Measurements from ENCODE around the gene OR2C1.

Gene OR2C1

GRCh38 chr16:3355589-3355988, at the start of gene OR2C1:
OR2C1 (plus strand) TSS chr16:3355889; CDS start chr16:3355941, 52 bp downstream.
- in situ Hi-C loops (cut with MboI; ENCODE audit: low sequenced_read_pairs): no loop called here

- in situ Hi-C loops (cut with MboI; ENCODE audit: low sequenced_read_pairs): no loop called here
These were observed 49.6 kb upstream of the OR2C1 start for GRCh38 chr16:3306078-3306477.

GRCh38 chr16:3311496-3311895, 44.2 kb upstream of the OR2C1 start:
- in situ Hi-C loops (cut with MboI; ENCODE audit: low sequenced_read_pairs): no loop called here

- in situ Hi-C loops (cut with MboI; ENCODE audit: low sequenced_read_pairs): no loop called here
These were observed 38.2 kb upstream of the OR2C1 start for GRCh38 chr16:3317315-3317999.

GRCh38 chr16:3321816-3322215, 33.9 kb upstream of the OR2C1 start:
- in situ Hi-C loops (cut with MboI; ENCODE audit: low sequenced_read_pairs): no loop called here

DNA sequence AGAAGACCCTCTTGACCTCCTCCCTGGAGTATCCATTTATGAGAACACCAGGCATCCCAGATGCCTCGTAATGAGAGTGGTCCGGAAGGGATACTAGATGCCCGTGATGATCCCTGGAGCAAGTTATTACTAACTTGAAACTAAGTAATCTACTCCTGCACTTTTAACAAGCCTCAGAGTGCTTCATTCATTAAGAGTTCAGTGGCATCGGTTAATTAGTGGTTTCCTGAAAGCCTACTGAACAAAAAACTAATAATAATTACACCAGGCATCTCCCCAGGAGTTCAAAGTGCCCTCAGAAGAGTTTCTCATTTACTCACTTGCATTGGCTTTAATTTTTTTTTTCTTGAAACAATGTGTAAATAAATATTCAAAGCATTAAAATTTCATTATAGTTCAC, 28.2 kb upstream of the OR2C1 start:
- in situ Hi-C loops (cut with MboI; ENCODE audit: low sequenced_read_pairs): no loop called here

DNA sequence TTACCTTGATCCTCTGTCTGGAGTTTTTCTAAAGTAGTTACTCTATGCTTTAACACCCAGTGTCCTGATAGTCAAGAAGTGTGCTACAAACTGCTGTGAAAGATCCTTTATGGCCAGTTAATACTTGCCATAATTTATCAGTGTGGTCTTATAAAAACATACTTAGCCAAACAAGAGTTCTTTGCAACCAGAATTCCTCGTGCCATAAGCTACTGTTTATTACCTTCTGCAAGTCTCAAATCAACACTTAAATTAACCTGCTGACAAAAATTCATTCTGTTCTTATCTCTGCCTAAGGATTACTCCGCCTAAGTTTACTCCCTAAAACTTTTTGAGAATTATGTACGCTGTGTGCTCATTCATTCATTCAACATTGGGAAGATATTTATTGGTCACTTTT, 27.6 kb upstream of the OR2C1 start:
- in situ Hi-C loops (cut with MboI; ENCODE audit: low sequenced_read_pairs): no loop called here

GRCh38 chr16:3328643-3329042, 27.0 kb upstream of the OR2C1 start:
- in situ Hi-C loops (cut with MboI; ENCODE audit: low sequenced_read_pairs): no loop called here

DNA sequence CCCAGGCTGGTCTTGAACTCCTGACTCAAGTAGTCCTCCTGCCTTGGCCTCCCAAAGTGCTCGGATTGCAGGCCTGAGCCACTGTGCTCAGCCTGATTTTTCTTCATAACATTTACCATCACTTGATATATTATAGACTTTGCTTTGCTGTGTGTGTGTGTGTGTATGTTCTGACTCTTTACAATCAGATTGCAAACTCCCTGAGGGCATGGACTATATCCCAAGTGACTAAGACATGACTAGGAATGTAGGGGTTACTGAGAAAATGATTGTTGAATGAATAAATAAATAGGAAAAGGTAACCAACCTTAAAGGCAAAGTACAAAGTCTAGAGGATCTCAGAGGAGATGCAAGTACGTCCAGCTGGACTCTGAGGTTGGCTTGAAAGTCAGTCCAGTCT, 9.6 kb upstream of the OR2C1 start:
- in situ Hi-C loops (cut with MboI; ENCODE audit: low sequenced_read_pairs): no loop called here

GRCh38 chr16:3347586-3347985, 8.1 kb upstream of the OR2C1 start:
- in situ Hi-C loops (cut with MboI; ENCODE audit: low sequenced_read_pairs): no loop called here

DNA sequence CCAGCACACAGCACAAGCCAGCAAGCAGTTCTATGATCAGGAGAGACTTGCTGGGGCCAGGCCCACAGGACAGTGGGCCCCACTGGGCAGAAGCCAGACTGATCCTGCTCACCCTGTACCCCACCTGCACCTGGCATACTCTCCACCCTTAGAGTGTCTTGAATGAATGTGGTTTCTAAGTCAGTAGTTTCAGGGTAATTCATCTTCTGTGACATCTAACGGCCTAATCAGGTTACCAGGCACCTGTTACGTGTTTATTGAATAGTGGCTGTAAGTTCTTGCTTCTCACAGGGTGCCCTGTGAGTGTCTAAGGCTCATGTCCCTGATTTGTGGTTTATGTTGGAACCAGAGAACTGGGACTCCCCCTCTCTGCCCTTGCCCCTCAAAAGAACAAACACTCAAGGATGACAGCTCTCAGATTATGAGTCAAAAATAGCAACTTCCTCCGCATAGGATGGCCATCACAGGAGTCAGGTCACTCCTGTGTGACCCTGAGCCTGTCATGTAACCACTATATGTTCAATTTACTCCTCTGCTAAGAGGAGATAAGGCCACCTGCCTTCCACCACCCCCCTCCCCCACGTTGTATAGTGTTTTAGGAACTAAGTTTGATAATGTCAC, 7.0 kb upstream of the OR2C1 start:
- in situ Hi-C loops (cut with MboI; ENCODE audit: low sequenced_read_pairs): no loop called here

DNA sequence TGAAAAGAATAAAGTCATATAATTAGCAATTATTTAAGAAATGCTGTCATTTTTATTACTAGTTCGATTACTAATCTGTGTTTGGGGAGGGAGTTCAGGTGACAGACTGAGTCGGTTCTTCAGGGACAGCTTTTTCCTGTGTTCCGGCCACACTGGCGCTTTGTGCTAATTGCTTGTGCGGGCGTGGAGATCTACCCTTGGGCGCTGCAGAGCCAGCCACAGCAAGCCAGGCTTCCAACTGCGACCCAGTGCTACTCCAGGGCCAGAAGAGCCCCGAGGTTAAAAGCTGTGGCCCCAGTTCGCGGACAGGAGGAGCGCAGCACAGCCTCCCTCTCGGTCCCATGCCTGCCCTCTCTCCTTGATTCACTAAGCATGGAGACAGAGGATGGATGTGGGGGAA, 6.5 kb upstream of the OR2C1 start:
- in situ Hi-C loops (cut with MboI; ENCODE audit: low sequenced_read_pairs): no loop called here

- in situ Hi-C loops (cut with MboI; ENCODE audit: low sequenced_read_pairs): no loop called here
These were observed 429 bp downstream of the OR2C1 start for GRCh38 chr16:3356118-3356517.

DNA sequence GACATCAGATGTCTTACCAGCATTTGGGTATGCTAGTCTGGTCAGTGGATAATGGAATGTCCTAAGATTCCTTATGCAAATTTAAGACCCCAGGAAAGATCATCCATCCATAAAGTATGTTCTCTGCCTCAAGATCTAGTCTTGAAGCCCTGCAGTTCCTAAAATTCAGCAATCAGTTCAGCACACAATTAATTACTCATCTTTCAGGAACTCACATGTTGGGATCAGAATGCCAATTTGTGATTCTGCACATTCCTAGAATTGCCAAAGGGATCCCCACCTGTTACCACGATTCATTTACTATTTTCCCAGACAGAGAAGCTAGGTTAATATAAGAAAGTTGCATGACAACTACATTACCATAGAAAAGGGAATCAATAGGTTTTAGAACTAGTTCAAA, 3.2 kb downstream of the OR2C1 start:
- in situ Hi-C loops (cut with MboI; ENCODE audit: low sequenced_read_pairs): no loop called here

DNA sequence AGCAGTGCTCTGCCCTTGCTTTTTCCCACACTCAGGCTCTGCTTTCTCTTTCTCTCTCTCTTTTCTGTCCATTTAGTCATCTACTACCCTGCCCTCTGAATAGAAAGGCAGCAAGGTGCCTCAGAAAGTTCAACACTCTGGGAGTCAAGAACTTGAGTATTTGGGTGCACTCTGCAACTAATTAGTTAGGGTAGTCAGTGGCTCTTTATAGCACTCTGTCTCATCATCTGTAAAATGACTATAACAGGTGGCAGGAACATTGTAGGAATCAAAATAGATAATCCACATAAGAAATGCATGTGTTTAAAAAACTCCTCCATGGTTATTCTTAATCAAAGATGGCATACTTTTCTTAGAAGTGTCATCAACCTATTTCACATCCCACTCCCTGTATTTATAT, 7.2 kb downstream of the OR2C1 start:
- in situ Hi-C loops (cut with MboI; ENCODE audit: low sequenced_read_pairs): no loop called here

DNA sequence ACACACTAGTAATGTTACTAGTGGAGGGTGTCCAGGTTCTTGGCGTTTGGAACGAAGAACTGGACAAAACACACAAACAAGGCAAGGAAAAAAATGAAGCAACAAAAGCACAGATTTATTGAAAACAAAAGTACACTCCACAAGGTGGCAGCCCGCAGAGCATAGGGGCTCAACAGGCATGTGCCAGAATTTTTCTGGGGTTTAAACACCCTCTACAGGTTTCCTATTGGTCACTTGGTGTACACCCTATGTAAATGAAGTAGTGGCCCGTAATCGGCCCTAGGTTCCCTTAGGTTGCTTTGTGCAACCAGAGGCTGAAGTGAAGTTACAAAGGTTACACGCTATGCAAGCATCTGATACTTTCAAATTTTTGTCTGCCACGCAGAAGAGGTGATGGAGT, 8.1 kb downstream of the OR2C1 start:
- in situ Hi-C loops (cut with MboI; ENCODE audit: low sequenced_read_pairs): no loop called here

DNA sequence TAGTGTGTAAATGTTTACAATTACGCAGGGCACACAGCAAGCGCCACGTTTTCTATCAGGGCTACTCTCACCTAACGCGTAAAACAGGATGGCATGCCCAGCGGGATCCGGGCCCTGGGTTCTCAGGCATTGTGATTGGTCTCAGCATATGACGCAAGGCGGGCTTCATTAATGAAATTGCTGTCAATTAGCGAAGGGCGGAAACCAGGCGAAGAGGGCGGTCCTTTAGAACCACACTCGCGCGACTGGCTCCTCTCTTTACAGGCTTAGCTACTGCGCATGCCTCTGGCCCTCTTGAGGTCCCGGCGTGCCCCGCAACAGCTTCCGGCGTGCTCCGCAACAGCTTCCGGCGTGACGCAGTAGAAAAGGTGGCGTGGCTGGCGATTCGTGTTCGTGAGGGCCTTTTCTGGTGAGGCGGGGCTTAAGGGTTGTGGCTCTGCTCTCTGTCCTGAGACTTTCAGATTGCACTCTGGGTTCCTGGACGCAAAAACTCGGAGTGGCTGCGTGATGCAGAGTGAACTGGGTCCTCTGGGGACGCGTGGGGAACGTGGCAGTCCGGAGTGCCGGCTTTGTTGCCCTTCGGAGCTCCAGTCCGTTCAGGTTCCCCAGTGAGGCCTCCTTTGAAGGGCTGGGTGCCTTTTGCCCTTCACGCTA, 9.2 kb downstream of the OR2C1 start:
- in situ Hi-C loops (cut with MboI; ENCODE audit: low sequenced_read_pairs): no loop called here

DNA sequence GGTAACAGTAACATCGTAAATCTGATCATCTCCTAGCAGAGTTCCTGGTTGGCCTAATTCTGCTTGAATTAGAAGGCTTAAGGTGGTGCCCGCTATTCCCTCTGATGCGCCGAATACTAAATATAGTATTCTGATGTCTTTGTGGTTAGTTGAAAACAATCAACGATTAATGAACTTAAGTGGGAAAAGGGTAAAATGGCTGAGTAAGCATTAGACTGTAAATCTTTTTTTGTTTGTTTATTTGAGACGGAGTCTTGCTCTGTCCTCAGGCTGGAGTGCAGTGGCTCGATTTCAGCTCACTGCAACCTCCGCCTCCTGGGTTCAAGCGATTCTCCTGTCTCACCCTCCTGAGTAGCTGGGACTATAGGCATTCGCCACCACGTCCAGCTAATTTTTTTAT, 13.4 kb downstream of the OR2C1 start:
- in situ Hi-C loops (cut with MboI; ENCODE audit: low sequenced_read_pairs): no loop called here

GRCh38 chr16:3375680-3376079, 20.0 kb downstream of the OR2C1 start:
- in situ Hi-C loops (cut with MboI; ENCODE audit: low sequenced_read_pairs): no loop called here

GRCh38 chr16:3377917-3378316, 22.2 kb downstream of the OR2C1 start:
- in situ Hi-C loops (cut with MboI; ENCODE audit: low sequenced_read_pairs): no loop called here

GRCh38 chr16:3383045-3383448, 27.4 kb downstream of the OR2C1 start:
- in situ Hi-C loops (cut with MboI; ENCODE audit: low sequenced_read_pairs): no loop called here

DNA sequence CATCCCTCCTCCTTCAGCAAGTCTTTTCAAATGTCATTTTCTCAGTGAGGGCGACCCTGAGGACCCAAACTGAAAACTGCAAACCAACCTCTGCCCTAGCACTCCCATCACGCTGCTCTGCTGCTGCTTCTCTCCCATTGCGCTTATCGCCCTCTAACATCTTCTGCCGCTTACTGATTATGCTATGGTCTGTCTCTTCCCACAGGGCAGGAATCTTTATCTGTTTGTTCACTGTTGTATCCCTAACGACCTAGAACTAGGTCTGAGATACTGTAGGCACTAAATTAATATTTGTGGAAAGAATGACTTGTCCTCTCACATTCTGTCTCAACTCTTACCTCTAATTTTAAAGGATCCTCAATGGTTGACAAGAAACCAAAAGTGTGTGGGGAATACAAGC, 32.6 kb downstream of the OR2C1 start:
- in situ Hi-C loops (cut with MboI; ENCODE audit: low sequenced_read_pairs): no loop called here

Measured in hTERT RPE-1 (cell line).